DMS153 treated with DMSO at 0.1 percent for 48 hours (cell line): ENCODE measurements around the gene OXSR1.
"Not testable (repeated sequence)": the region's sequence is repeated elsewhere in the genome, so short reads cannot be mapped to it uniquely, and the experiment has no call there.

Source experiments
- DNase-seq: peaks from one replicate; lab custom pipeline; 2025; ENCODE audit not compliant: unreplicated experiment; lab: John Stamatoyannopoulos, UW

The OXSR1 gene

GRCh38 chr3:38127611-38128302, 37.6 kb upstream of the OXSR1 start:
- DNase-seq, result no peak

- DNase-seq, result no peak
Observed at GRCh38 chr3:38128303-38128655, 37.1 kb upstream of the OXSR1 start.

- DNase-seq, result no peak
Observed at GRCh38 chr3:38129058-38129457, 36.3 kb upstream of the OXSR1 start.

GRCh38 chr3:38130631-38131065, 34.7 kb upstream of the OXSR1 start:
- no peak for DNase-seq

- no peak for DNase-seq
Observed at GRCh38 chr3:38131621-38132369, 33.5 kb upstream of the OXSR1 start.

GRCh38 chr3:38133209-38133556, 32.2 kb upstream of the OXSR1 start:
- no peak for DNase-seq

- no peak for DNase-seq
Observed at GRCh38 chr3:38133557-38134405, 31.6 kb upstream of the OXSR1 start.

- DNase-seq, result not testable (repeated sequence)
Observed at GRCh38 chr3:38134517-38135143, 30.7 kb upstream of the OXSR1 start.

GRCh38 chr3:38135621-38136277, 29.6 kb upstream of the OXSR1 start:
- not testable (repeated sequence) for DNase-seq

- no peak for DNase-seq
Observed at GRCh38 chr3:38136393-38136776, 29.0 kb upstream of the OXSR1 start.

- DNase-seq, result peak; percentile 58
Observed at GRCh38 chr3:38136777-38137614, 28.3 kb upstream of the OXSR1 start, which contains the start of gene ACAA1. Gene ACAA1, minus strand, starts transcription at chr3:38137127. Its CDS starts 92 bp downstream, at chr3:38137035.

- no peak for DNase-seq
Observed at GRCh38 chr3:38137615-38138348, 27.6 kb upstream of the OXSR1 start.

GRCh38 chr3:38138349-38139190, 26.8 kb upstream of the OXSR1 start, which contains the start of gene MYD88:
Gene MYD88, plus strand, starts transcription at chr3:38138661. Its CDS starts 40 bp downstream, at chr3:38138701.
- no peak for DNase-seq

- DNase-seq, result no peak
Observed at GRCh38 chr3:38139191-38139590, 26.1 kb upstream of the OXSR1 start.

GRCh38 chr3:38139652-38140051, 25.7 kb upstream of the OXSR1 start:
- no peak for DNase-seq

GRCh38 chr3:38140326-38141172, 24.8 kb upstream of the OXSR1 start:
- DNase-seq, result no peak
